H9 (cell line): ENCODE data around the gene ADAMTSL2. TPM values are rescaled to one million over a fixed set of nuclear protein-coding genes. Genes with fewer than 3 reads are reported as not detected.

Experiments used
- DNase-seq: peaks from one replicate; pipeline ENCODE4 v3.0.0-alpha.2; 2017
- H2AFZ ChIP-seq: one replicate; pipeline ENCODE4 v1.6.1; 2013; ENCODE audit warnings: mild to moderate bottlenecking, low read length, control low read depth, moderate library complexity
- H2AK5ac ChIP-seq: 2 replicates; pipeline ENCODE4 v1.6.1; 2013; ENCODE audit warnings: low read length, control low read depth, mixed read lengths; ENCODE audit not compliant: insufficient read length
- H2BK120ac ChIP-seq: one replicate; pipeline ENCODE4 v1.6.1; 2013; ENCODE audit warnings: low read depth, mild to moderate bottlenecking, low read length, control low read depth, inconsistent platforms; ENCODE audit not compliant: poor library complexity, severe bottlenecking
- H2BK12ac ChIP-seq: 2 replicates; pipeline ENCODE4 v1.6.1; 2013; ENCODE audit warnings: low read length, control low read depth, mixed read lengths, low read depth; ENCODE audit not compliant: insufficient read length
- H2BK15ac ChIP-seq: 2 replicates; pipeline ENCODE4 v1.6.1; 2013; ENCODE audit warnings: low read depth, low read length, control low read depth
- H2BK20ac ChIP-seq: one replicate; pipeline ENCODE4 v1.6.1; 2013; ENCODE audit warnings: low read depth, mild to moderate bottlenecking, low read length, control low read depth, inconsistent platforms; ENCODE audit not compliant: poor library complexity, severe bottlenecking
- H2BK5ac ChIP-seq: 2 replicates; pipeline ENCODE4 v1.6.1; 2013; ENCODE audit warnings: low read length, control low read depth, mixed read lengths; ENCODE audit not compliant: insufficient read length
- H3K14ac ChIP-seq: 2 replicates; pipeline ENCODE4 v1.6.1; 2013; ENCODE audit warnings: low read length, control low read depth; ENCODE audit not compliant: insufficient read depth
- H3K18ac ChIP-seq: 2 replicates; pipeline ENCODE4 v1.6.1; 2013; ENCODE audit warnings: low read depth, mild to moderate bottlenecking, mixed read lengths, low read length, control low read depth; ENCODE audit not compliant: insufficient read length
- H3K23ac ChIP-seq: 2 replicates; pipeline ENCODE4 v1.6.1; 2013; ENCODE audit warnings: low read length, control low read depth, mixed read lengths, low read depth; ENCODE audit not compliant: insufficient read length
- H3K23me2 ChIP-seq: 2 replicates; pipeline ENCODE4 v1.6.1; 2013; ENCODE audit warnings: low read depth, mild to moderate bottlenecking, mixed read lengths, low read length, control low read depth; ENCODE audit not compliant: insufficient read length, poor library complexity, severe bottlenecking
- H3K27ac ChIP-seq: 2 replicates; pipeline ENCODE4 v1.5.1; 2013; ENCODE audit warnings: low read length, control low read depth, mixed read lengths, low read depth; ENCODE audit not compliant: insufficient read length
- H3K27me3 ChIP-seq: 2 replicates; pipeline ENCODE4 v1.6.1; 2013; ENCODE audit warnings: low read length, control low read depth, inconsistent platforms; ENCODE audit not compliant: insufficient read depth
- H3K4ac ChIP-seq: 2 replicates; pipeline ENCODE4 v1.6.1; 2013; ENCODE audit warnings: low read depth, mild to moderate bottlenecking, control low read depth, inconsistent platforms, low read length, moderate library complexity
- H3K4me1 ChIP-seq: 2 replicates; pipeline ENCODE4 v1.6.1; 2013; ENCODE audit warnings: low read length, control low read depth, inconsistent platforms; ENCODE audit not compliant: insufficient read depth
- H3K4me2 ChIP-seq: 2 replicates; pipeline ENCODE4 v1.6.1; 2013; ENCODE audit warnings: low read length, control low read depth, mixed read lengths; ENCODE audit not compliant: insufficient read length, insufficient read depth
- H3K56ac ChIP-seq: 2 replicates; pipeline ENCODE4 v1.6.1; 2013; ENCODE audit warnings: low read depth, mild to moderate bottlenecking, mixed read lengths, low read length, control low read depth; ENCODE audit not compliant: insufficient read length
- H3K79me1 ChIP-seq: 2 replicates; pipeline ENCODE4 v1.6.1; 2013; ENCODE audit warnings: low read depth, mild to moderate bottlenecking, moderate library complexity, low read length, control low read depth, inconsistent platforms; ENCODE audit not compliant: insufficient read depth, poor library complexity, severe bottlenecking
- H3K79me2 ChIP-seq: 2 replicates; pipeline ENCODE4 v1.6.1; 2013; ENCODE audit warnings: low read length, control low read depth, inconsistent platforms; ENCODE audit not compliant: insufficient read depth
- H3K9ac ChIP-seq: 2 replicates; pipeline ENCODE4 v1.6.1; 2013; ENCODE audit warnings: low read length, control low read depth, mixed read lengths; ENCODE audit not compliant: insufficient read length; ENCODE audit errors: extremely low read depth
- H3K9me3 ChIP-seq: one replicate; pipeline ENCODE4 v1.6.1; 2013; ENCODE audit warnings: low read depth, low read length, inconsistent platforms; ENCODE audit not compliant: control insufficient read depth
- H3T11ph ChIP-seq: one replicate; pipeline ENCODE4 v1.6.1; 2013; ENCODE audit warnings: mild to moderate bottlenecking, low read length, control low read depth, inconsistent platforms
- H4K20me1 ChIP-seq: one replicate; pipeline ENCODE4 v1.6.1; 2013; ENCODE audit not compliant: control insufficient read depth, insufficient read length, insufficient read depth
- H4K5ac ChIP-seq: 2 replicates; pipeline ENCODE4 v1.6.1; 2013; ENCODE audit warnings: low read depth, mild to moderate bottlenecking, mixed read lengths, low read length, control low read depth; ENCODE audit not compliant: insufficient read length
- H4K8ac ChIP-seq: replicated peaks from 2 replicates; pipeline ENCODE4 v1.6.1; 2013; ENCODE audit warnings: low read length, control low read depth, mixed read lengths, low read depth; ENCODE audit not compliant: insufficient read length
- H4K91ac ChIP-seq: 2 replicates; pipeline ENCODE4 v1.6.1; 2013; ENCODE audit warnings: low read depth, mild to moderate bottlenecking, moderate library complexity, mixed read lengths, low read length, control low read depth; ENCODE audit not compliant: insufficient read length
- H3K27ac Mint-ChIP-seq, 3 experiments: 2 replicates in 2 of 3; 3 replicates in 1 of 3; pipeline ENCODE4 v1.8.0; 2020 to 2021; ENCODE audit warnings: mixed read lengths in 3 of 3, mild to moderate bottlenecking in 1 of 3, moderate library complexity in 1 of 3
- H3K27me3 Mint-ChIP-seq: 2 replicates; pipeline ENCODE4 v1.8.0; 2021; ENCODE audit warnings: low read depth, mild to moderate bottlenecking, moderate library complexity, mixed read lengths
- H3K36me3 Mint-ChIP-seq, 3 experiments: 2 replicates in 2 of 3; 3 replicates in 1 of 3; pipeline ENCODE4 v1.8.0; 2020 to 2021; ENCODE audit warnings: low read depth in 3 of 3, mixed read lengths in 3 of 3; ENCODE audit not compliant: insufficient read depth in 1 of 3
- H3K4me1 Mint-ChIP-seq, 2 experiments: 2 replicates each; pipeline ENCODE4 v1.8.0; 2020; ENCODE audit warnings: mixed read lengths in 2 of 2
- H3K4me3 Mint-ChIP-seq, 2 experiments: 2 replicates in 1 of 2; 3 replicates in 1 of 2; pipeline ENCODE4 v1.8.0; 2020 to 2021; ENCODE audit warnings: mild to moderate bottlenecking in 2 of 2, mixed read lengths in 2 of 2, moderate library complexity in 1 of 2
- H3K9me3 Mint-ChIP-seq, 2 experiments: 2 replicates in 1 of 2; 3 replicates in 1 of 2; pipeline ENCODE4 v1.8.0; 2020; ENCODE audit warnings: mild to moderate bottlenecking in 2 of 2, mixed read lengths in 2 of 2, moderate library complexity in 1 of 2
- CTCF ChIP-seq: fragments of 200-600 bp; sonication (generic); conservative IDR thresholded peaks from 3 replicates; pipeline ENCODE4 v1.8.0; 2021; ENCODE audit warnings: antibody characterized with exemption, mild to moderate bottlenecking
- WGBS: extraction: QIAGEN DNeasy Blood & Tissue Kit; methylation state at CpG from one replicate; pipeline ENCODE4 v1.1.7; 2013; ENCODE audit warnings: missing lambda C conversion rate, low lambda C conversion rate, mixed read lengths; ENCODE audit not compliant: insufficient read length; ENCODE audit errors: extremely low coverage; 5-methylcytosine and 5-hydroxymethylcytosine counted together
- total RNA-seq: library from RNA; stranded (reverse); gene quantifications from 2 replicates; pipeline ENCODE4 v1.2.1, GENCODE V29; 2021

Gene ADAMTSL2
- total RNA-seq, 1 experiment from 2014 or later: 0.61 TPM

- Histone ChIP-seq H3K14ac (no peak overlapping the region), H3K9ac (no peak overlapping the region), H2BK15ac (no peak overlapping the region), H3K27ac (no peak overlapping the region), H2BK120ac (no peak overlapping the region), H2BK20ac (no peak overlapping the region), H3K9me3 (no peaks in the 10 kb centered on the region), H3K4me1 (no peaks in the 10 kb centered on the region), H4K20me1 (no peaks in the 10 kb centered on the region), H3K4me2 (no peak overlapping the region), H4K5ac (no peak overlapping the region), H3K4ac (no peak overlapping the region), H3K27me3 (no peaks in the 10 kb centered on the region), H3T11ph (no peak overlapping the region), H2BK5ac (no peak overlapping the region), H3K18ac (no peak overlapping the region), H4K91ac (no peak overlapping the region), H4K8ac (no peak overlapping the region), H2AK5ac (no peak overlapping the region), H3K79me1 (no peaks in the 10 kb centered on the region), H2AFZ (no peak overlapping the region), H3K23me2 (no peaks in the 10 kb centered on the region), H3K23ac (no peak overlapping the region), H3K79me2 (no peaks in the 10 kb centered on the region), H3K56ac (no peak overlapping the region), H2BK12ac (no peak overlapping the region)
- Mint-ChIP-seq H3K36me3 (peaks cover 0 to 2% (median 2%) of the 10 kb centered on the region in 3 experiments; a peak in 2 of 7 replicates), H3K27ac (no peak overlapping the region), H3K4me3 (no peak overlapping the region), H3K27me3 (peaks cover 4% of the 10 kb centered on the region), H3K9me3 (peaks cover 3 to 4% of the 10 kb centered on the region in 2 experiments), H3K4me1 (peaks cover 13 to 18% of the 10 kb centered on the region in 2 experiments)
- no CpG with 5 or more reads among the region's 19 CpGs for WGBS
- DNase-seq: peak; percentile 83
- peak; percentile 95 for TF ChIP-seq CTCF
Observed at GRCh38 chr9:133589454-133590227, 55.1 kb downstream of the ADAMTSL2 start.
